PFSK-1 (cell line): ENCODE results near the gene ALOX12B.

Experiments
- FOXP2 ChIP-seq: optimal IDR thresholded peaks from 2 replicates; pipeline ENCODE3; 2011; ENCODE audit warnings: borderline replicate concordance, control low read depth, inconsistent platforms; ENCODE audit not compliant: insufficient read depth; ENCODE audit errors: extremely low read length, extremely low read depth
- POLR2AphosphoS5 ChIP-seq: IDR thresholded peaks from 2 replicates; pipeline ENCODE4 v1.6.1; 2012; ENCODE audit warnings: low read depth, mild to moderate bottlenecking, control low read depth, low read length, moderate library complexity
- SIN3A ChIP-seq: IDR thresholded peaks from 2 replicates; pipeline ENCODE4 v1.6.1; 2012; ENCODE audit warnings: mild to moderate bottlenecking, low read length, moderate library complexity, borderline replicate concordance; ENCODE audit not compliant: insufficient read depth
- TAF1 ChIP-seq: IDR thresholded peaks from 2 replicates; pipeline ENCODE4 v1.6.1; 2012; ENCODE audit warnings: low read length, control low read depth, borderline replicate concordance; ENCODE audit not compliant: insufficient read depth
- TF ChIP-seq, protein P1 (sequence below), 2 experiments: IDR thresholded peaks; 2 replicates each; pipeline versions ENCODE4 v1.6.1 to v1.8.0; 2011 to 2012; ENCODE audit warnings: low read depth in 2 of 2, low read length in 2 of 2, control low read depth in 1 of 2, inconsistent platforms in 1 of 2, mild to moderate bottlenecking in 1 of 2, moderate library complexity in 1 of 2; ENCODE audit not compliant: insufficient read depth in 1 of 2

The ALOX12B gene

DNA sequence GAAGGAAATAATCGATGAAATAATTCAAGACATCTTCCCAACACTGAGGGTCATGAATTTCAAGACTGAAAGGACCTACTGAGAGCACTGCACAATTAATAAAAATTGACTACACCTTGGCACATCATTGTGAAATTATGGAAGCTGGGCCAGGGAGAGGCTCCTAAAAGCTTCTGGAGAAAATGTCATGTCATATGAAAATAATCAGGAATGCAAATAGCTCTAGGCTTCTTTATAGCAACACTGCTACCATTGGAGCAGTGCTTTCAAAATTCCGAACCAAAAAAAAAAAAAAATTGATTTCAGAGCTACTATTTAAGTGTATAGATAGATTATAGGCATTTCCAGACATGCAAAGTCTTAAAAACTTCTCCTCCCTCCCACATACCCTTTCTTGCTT, 55.1 kb downstream of the ALOX12B start:
- TF ChIP-seq TAF1 (no peak), SIN3A (no peak), POLR2AphosphoS5 (no peak), FOXP2 (no peak)
- TF ChIP-seq, protein P1, sequence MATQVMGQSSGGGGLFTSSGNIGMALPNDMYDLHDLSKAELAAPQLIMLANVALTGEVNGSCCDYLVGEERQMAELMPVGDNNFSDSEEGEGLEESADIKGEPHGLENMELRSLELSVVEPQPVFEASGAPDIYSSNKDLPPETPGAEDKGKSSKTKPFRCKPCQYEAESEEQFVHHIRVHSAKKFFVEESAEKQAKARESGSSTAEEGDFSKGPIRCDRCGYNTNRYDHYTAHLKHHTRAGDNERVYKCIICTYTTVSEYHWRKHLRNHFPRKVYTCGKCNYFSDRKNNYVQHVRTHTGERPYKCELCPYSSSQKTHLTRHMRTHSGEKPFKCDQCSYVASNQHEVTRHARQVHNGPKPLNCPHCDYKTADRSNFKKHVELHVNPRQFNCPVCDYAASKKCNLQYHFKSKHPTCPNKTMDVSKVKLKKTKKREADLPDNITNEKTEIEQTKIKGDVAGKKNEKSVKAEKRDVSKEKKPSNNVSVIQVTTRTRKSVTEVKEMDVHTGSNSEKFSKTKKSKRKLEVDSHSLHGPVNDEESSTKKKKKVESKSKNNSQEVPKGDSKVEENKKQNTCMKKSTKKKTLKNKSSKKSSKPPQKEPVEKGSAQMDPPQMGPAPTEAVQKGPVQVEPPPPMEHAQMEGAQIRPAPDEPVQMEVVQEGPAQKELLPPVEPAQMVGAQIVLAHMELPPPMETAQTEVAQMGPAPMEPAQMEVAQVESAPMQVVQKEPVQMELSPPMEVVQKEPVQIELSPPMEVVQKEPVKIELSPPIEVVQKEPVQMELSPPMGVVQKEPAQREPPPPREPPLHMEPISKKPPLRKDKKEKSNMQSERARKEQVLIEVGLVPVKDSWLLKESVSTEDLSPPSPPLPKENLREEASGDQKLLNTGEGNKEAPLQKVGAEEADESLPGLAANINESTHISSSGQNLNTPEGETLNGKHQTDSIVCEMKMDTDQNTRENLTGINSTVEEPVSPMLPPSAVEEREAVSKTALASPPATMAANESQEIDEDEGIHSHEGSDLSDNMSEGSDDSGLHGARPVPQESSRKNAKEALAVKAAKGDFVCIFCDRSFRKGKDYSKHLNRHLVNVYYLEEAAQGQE (IDR thresholded peaks at IDR 0.05; ENCODE audit: insufficient read depth in 1 of 2, low read depth in 2 of 2, low read length in 2 of 2): no peak

DNA sequence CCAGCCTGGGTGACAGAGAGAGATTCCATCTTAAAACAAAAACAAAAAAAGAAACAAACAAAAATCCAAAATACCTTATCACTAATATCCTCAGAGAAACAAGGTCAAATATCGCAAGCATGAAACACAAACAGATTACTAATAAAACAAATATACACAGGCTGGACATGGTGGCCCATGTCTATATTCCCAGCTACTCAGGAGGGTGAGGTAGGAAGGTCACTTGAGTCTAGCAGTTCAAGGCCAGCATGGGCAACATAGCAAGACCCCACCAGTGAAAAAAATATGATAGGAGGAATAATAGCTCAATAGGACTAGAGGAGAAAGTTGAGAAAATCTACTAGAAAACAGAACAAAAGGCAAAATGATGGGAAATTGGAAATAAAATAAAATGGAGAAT, 55.6 kb downstream of the ALOX12B start:
- TF ChIP-seq, protein P1 (IDR thresholded peaks at IDR 0.05; ENCODE audit: insufficient read depth in 1 of 2, low read depth in 2 of 2, low read length in 2 of 2): no peak
- TF ChIP-seq FOXP2 (no peak), SIN3A (no peak), TAF1 (no peak), POLR2AphosphoS5 (no peak)

DNA sequence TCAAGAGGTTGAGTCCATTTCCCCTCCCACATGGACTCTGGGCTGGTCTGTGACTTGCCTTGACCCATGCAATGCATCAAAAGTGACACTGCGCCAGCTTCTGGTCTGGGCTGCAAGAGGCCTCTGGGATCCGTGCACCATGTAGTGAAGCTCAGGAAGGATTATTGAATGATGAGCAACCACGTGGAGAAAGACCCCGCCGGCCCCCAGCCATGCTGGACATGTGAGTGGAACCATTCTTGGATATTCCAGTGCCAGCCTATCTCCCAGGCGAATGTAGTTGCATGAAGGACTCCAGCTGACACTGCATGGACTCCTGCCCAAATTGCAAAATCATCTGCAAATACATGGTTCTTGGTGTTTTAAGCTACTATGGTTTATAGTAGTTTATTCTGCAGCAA, 56.3 kb downstream of the ALOX12B start:
- TF ChIP-seq TAF1 (no peak), FOXP2 (no peak), SIN3A (no peak), POLR2AphosphoS5 (no peak)
- TF ChIP-seq, protein P1 (IDR thresholded peaks at IDR 0.05; ENCODE audit: insufficient read depth in 1 of 2, low read depth in 2 of 2, low read length in 2 of 2): no peak

DNA sequence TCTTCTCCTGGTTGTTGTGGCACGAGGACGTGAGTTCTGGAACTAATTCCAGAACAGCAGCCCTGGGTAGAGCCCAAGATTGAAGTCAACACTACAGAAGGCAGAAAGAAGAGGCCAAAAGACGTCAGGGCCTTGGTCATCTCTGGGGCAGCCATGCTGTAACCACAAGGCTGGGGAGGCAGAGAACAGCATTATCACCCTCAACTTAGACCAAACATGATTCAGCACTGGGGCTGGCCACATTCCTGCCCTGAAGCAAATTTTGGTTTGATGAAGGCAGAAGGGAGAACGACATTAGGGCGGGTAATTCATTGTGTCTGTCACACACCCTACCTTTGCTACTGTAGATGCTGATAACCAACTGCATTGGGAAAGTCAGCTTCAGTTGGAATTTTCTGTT, 58.4 kb downstream of the ALOX12B start:
- TF ChIP-seq POLR2AphosphoS5 (no peak), TAF1 (no peak), FOXP2 (no peak), SIN3A (no peak)
- TF ChIP-seq, protein P1 (IDR thresholded peaks at IDR 0.05; ENCODE audit: insufficient read depth in 1 of 2, low read depth in 2 of 2, low read length in 2 of 2): no peak

DNA sequence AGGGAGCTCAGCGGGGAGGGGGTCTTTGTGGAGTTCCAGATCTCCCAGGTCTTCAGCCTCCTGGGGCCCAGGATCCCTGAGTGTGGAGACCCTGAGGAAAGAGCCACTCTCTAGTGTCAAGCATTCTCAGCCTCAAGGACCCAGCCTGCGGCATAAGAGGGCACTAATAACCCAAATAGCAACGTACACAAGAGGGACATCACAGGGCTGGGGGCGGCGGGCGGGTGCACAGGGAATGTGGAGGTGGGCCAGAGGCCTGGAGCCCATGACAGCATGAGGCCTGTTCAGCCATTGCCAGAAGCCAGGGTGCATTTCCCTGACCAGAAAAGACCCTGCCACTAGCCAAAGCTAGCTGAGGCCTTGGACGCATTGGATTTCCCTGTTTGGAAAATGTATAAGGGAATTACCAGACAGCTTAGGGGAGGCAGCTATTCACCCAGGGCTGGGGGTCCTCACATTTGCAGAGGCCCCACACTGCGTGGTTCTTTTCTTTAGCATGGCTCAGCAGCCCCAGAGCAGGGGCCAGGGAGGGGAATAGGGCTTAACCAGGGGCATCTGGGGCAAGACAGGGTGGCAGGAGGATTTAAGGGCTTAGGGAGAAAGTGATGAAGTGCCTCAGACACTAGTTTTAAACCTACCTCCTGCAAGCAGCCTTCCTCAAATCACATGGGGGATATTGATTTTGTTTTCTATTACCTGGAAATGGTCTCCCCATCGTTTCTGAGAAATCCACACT, 62.2 kb downstream of the ALOX12B start:
- TF ChIP-seq SIN3A: no peak
- no peak for TF ChIP-seq POLR2AphosphoS5
- no peak for TF ChIP-seq TAF1
- TF ChIP-seq, protein P1 (IDR thresholded peaks at IDR 0.05; ENCODE audit: insufficient read depth in 1 of 2, low read depth in 2 of 2, low read length in 2 of 2): no peak
- TF ChIP-seq FOXP2: no peak
